NCI-H69 (cell line): ENCODE results near the gene SLC30A10.
"Not testable (repeated sequence)": the region's sequence is repeated elsewhere in the genome, so short reads cannot be mapped to it uniquely, and the experiment has no call there.

Source experiments
- DNase-seq: peaks from one replicate; lab custom pipeline; 2025; lab: John Stamatoyannopoulos, UW

SLC30A10 gene

GRCh38 chr1:219927956-219928790, at the start of gene SLC30A10:
Gene SLC30A10, minus strand, starts transcription at chr1:219928557. Its CDS starts 117 bp downstream, at chr1:219928440.
- DNase-seq, result peak; percentile 67

GRCh38 chr1:219973213-219973612, 44.9 kb upstream of the SLC30A10 start:
- no peak for DNase-seq

- DNase-seq, result no peak
Observed at GRCh38 chr1:219967361-219967760, 39.0 kb upstream of the SLC30A10 start.

GRCh38 chr1:219966071-219966349, 37.7 kb upstream of the SLC30A10 start:
- no peak for DNase-seq

- DNase-seq, result no peak
Observed at GRCh38 chr1:219965285-219966070, 37.1 kb upstream of the SLC30A10 start.

GRCh38 chr1:219963432-219963831, 35.1 kb upstream of the SLC30A10 start:
- DNase-seq, result peak; percentile 72

GRCh38 chr1:219961684-219962083, 33.3 kb upstream of the SLC30A10 start:
- no peak for DNase-seq

- peak; percentile 32 for DNase-seq
Observed at GRCh38 chr1:219959540-219960203, 31.3 kb upstream of the SLC30A10 start.

- DNase-seq, result peak; percentile 53
Observed at GRCh38 chr1:219958875-219959417, 30.6 kb upstream of the SLC30A10 start.

GRCh38 chr1:219954736-219955421, 26.5 kb upstream of the SLC30A10 start:
- no peak for DNase-seq

GRCh38 chr1:219954052-219954451, 25.7 kb upstream of the SLC30A10 start:
- no peak for DNase-seq

- DNase-seq, result no peak
Observed at GRCh38 chr1:219952361-219952760, 24.0 kb upstream of the SLC30A10 start.

GRCh38 chr1:219949227-219949626, 20.9 kb upstream of the SLC30A10 start:
- DNase-seq, result not testable (repeated sequence)

GRCh38 chr1:219948766-219949165, 20.4 kb upstream of the SLC30A10 start:
- not testable (repeated sequence) for DNase-seq

GRCh38 chr1:219945795-219946194, 17.4 kb upstream of the SLC30A10 start:
- no peak for DNase-seq

GRCh38 chr1:219941179-219942118, 13.1 kb upstream of the SLC30A10 start:
- no peak for DNase-seq

GRCh38 chr1:219940707-219941106, 12.3 kb upstream of the SLC30A10 start:
- no peak for DNase-seq

- DNase-seq, result peak; percentile 31
Observed at GRCh38 chr1:219938706-219939105, 10.3 kb upstream of the SLC30A10 start.

- not testable (repeated sequence) for DNase-seq
Observed at GRCh38 chr1:219933763-219934162, 5.4 kb upstream of the SLC30A10 start.

- peak; percentile 12 for DNase-seq
Observed at GRCh38 chr1:219931033-219931432, 2.7 kb upstream of the SLC30A10 start.

- DNase-seq, result no peak
Observed at GRCh38 chr1:219928791-219929118, 398 bp upstream of the SLC30A10 start.
